Body of pancreas (tissue), 4 donors: ENCODE measurements around the gene CCR7. TPM values are rescaled to one million over a fixed set of nuclear protein-coding genes. Genes with fewer than 3 reads are reported as not detected.

Source experiments
- ATAC-seq: fragments of 150-250 bp; one replicate; pipeline ENCODE4 v1.9.1; 2016
- DNase-seq, 4 donors: peaks; one replicate each; pipeline ENCODE4 v3.0.0-alpha.2; 2019
- H3K27ac ChIP-seq, 4 donors: fragments of 200-600 bp; sonication (generic); 1 replicate in 3 of 4; 2 replicates in 1 of 4; pipeline versions ENCODE4 v1.5.1 to v1.6.1; 2016 to 2019; ENCODE audit warnings: mild to moderate bottlenecking in 1 of 4, mixed read lengths in 1 of 4, moderate library complexity in 1 of 4
- H3K27me3 ChIP-seq, 2 donors: fragments of 200-600 bp; sonication (generic); one replicate each; pipeline ENCODE4 v1.6.0; 2016; ENCODE audit warnings: mild to moderate bottlenecking in 1 of 2
- H3K36me3 ChIP-seq, 2 donors: fragments of 200-600 bp; sonication (generic); replicated peaks in 1 of 2; 2 replicates each; pipeline ENCODE4 v1.5.1; 2016; ENCODE audit warnings: low read depth in 2 of 2; ENCODE audit not compliant: insufficient read depth in 1 of 2
- H3K4me1 ChIP-seq: fragments of 200-600 bp; sonication (generic); one replicate; pipeline ENCODE4 v1.6.0; 2016
- H3K4me3 ChIP-seq, 2 donors: fragments of 200-600 bp; sonication (generic); 1 replicate in 1 of 2; 2 replicates in 1 of 2; pipeline ENCODE4 v1.5.1; 2016 to 2019
- H3K9me3 ChIP-seq, 3 donors: fragments of 200-600 bp; sonication (generic); 1 replicate in 2 of 3; 2 replicates in 1 of 3; pipeline ENCODE4 v1.5.1; 2016
- POLR2A ChIP-seq, 3 donors: fragments of 450-650 bp; IDR thresholded peaks; one replicate each; pipeline ENCODE4 v1.6.1; 2016; ENCODE audit warnings: antibody characterized with exemption in 3 of 3, mild to moderate bottlenecking in 2 of 3
- WGBS, 2 donors: methylation state at CpG; one replicate each; pipeline ENCODE4 v1.1.5; 2017; 5-methylcytosine and 5-hydroxymethylcytosine counted together
- intact Hi-C: fragments of 100-400 bp; cut with DNase I; formaldehyde crosslinking; loops from one replicate; pipeline ENCODE4 v1.15.1; 2023
- total RNA-seq, 2 donors: library from RNA; depleted of rRNA; stranded (reverse); fragments of >200 nt; gene quantifications; one replicate each; pipeline ENCODE4 v1.1.0, GENCODE V29; 2016
- TF ChIP-seq, protein P1 (sequence below), 7 experiments: fragments of 450-650 bp in 4 of 7; fragments of 200-600 bp in 3 of 7; sonication (generic) in 3 of 7; IDR thresholded peaks; one replicate each; pipeline ENCODE4 v1.5.1; 2016 to 2019; ENCODE audit warnings: antibody characterized with exemption in 7 of 7

The CCR7 gene
- total RNA-seq, 2 donors from 2014 or later: 0.26 TPM; not detected in 1

DNA sequence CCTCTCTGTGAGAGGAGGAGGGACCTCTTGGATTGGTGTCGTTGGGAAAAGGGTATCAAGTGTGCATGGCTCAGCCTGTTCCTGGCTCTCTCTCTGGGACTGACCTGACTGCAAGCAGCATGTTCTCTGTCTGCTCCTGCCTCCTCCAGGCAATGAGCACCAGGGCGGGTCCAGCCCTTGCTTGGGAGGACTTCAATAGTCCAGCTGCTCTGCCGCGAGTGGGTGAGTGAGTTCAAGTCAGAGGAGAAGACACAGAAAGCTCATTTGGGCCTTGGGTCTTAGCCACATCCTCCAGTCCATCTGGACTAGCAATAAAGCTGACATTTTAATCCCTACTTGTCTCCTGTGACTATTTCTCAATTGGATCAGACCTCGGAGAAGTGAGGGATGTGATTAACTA lies 38.6 kb downstream of the CCR7 start:
- intact Hi-C loops: loop anchor here (5.0 kb wide), 1 partner anchor 164 kb away; the partner anchor contains the start of gene GJD3
- Histone ChIP-seq H3K27ac (no peak overlapping the region), H3K36me3 (no peaks in the 10 kb centered on the region), H3K4me3 (no peak overlapping the region), H3K9me3 (no peaks in the 10 kb centered on the region), H3K4me1 (no peaks in the 10 kb centered on the region), H3K27me3 (no peaks in the 10 kb centered on the region)
- ATAC-seq (peak; percentile 52), DNase-seq (peak in 1 of 4 donors; percentile 44)
- TF ChIP-seq, protein P1, sequence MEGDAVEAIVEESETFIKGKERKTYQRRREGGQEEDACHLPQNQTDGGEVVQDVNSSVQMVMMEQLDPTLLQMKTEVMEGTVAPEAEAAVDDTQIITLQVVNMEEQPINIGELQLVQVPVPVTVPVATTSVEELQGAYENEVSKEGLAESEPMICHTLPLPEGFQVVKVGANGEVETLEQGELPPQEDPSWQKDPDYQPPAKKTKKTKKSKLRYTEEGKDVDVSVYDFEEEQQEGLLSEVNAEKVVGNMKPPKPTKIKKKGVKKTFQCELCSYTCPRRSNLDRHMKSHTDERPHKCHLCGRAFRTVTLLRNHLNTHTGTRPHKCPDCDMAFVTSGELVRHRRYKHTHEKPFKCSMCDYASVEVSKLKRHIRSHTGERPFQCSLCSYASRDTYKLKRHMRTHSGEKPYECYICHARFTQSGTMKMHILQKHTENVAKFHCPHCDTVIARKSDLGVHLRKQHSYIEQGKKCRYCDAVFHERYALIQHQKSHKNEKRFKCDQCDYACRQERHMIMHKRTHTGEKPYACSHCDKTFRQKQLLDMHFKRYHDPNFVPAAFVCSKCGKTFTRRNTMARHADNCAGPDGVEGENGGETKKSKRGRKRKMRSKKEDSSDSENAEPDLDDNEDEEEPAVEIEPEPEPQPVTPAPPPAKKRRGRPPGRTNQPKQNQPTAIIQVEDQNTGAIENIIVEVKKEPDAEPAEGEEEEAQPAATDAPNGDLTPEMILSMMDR (IDR thresholded peaks at IDR 0.05): no peak
- TF ChIP-seq POLR2A (IDR thresholded peaks at IDR 0.05): no peak
- 51 to 53% methylated on average over 2 to 5 of the region's 5 CpGs for WGBS, 2 donors

DNA sequence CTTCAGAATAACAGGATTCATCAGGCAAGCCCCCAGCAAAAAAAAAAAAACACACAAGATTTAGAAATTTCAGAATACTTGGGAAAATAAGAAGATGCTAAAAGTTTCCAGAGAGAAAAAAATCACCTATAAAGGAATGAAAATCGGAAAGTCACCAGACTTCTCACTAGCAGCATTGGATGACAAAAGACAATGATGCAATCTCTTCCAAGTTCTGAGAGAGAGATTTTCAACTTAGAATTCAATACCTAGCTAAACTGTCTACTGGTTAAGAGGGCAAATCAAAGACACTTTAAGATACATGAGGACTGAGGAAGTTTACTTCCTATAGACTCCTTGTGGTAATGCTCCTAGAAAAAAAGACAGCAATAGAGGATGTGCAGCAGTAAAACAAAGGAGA lies 40.0 kb downstream of the CCR7 start:
- Histone ChIP-seq H3K4me1 (no peaks in the 10 kb centered on the region), H3K27me3 (no peaks in the 10 kb centered on the region), H3K4me3 (no peak overlapping the region), H3K36me3 (no peaks in the 10 kb centered on the region), H3K9me3 (no peaks in the 10 kb centered on the region), H3K27ac (no peak overlapping the region)
- 89 to 91% methylated on average over 1 of the region's 1 CpG for WGBS, 2 donors
- ATAC-seq (no peak), DNase-seq (no peak)
- intact Hi-C loops: loop anchor here (5.0 kb wide), 1 partner anchor 163 kb away; the partner anchor contains the start of gene GJD3
- TF ChIP-seq, protein P1 (IDR thresholded peaks at IDR 0.05): no peak
- no peak for TF ChIP-seq POLR2A (IDR thresholded peaks at IDR 0.05)

DNA sequence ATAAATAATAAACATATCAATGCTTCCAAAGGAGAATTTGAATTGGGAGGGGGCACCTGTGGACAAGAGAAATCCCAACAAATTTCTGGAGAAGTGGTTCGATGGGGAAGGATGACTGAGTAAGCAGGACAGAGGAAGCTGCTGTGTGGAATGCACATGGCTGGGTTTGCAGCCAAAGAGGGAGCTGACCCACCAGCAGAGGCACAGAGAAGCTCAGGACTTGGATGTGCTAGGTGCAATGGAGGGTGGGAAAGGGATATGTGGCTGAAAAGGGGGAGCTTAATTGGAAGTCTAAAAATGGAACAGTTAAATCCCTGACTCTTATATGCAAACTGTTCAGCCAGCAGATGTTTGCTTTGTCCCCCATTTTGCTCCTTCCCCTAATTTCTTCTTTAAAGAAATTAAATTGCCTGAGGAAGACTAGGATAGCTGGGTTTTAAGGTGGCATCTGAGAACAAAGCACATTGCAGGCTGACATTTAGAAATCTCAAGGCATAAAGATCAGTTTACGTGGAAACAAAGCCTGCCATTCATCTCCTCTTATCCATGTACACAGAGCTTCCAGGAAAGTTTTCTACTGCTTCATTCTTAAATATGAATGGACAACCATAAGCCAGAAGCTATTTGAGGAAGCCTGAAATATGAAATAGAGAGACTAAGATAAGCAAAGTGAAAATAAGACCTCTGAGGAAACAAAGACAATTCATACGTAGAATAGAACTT lies 40.9 kb downstream of the CCR7 start:
- Histone ChIP-seq H3K4me3 (no peak overlapping the region), H3K27me3 (no peaks in the 10 kb centered on the region), H3K9me3 (no peaks in the 10 kb centered on the region), H3K27ac (no peak overlapping the region), H3K4me1 (no peaks in the 10 kb centered on the region), H3K36me3 (no peaks in the 10 kb centered on the region)
- TF ChIP-seq POLR2A (IDR thresholded peaks at IDR 0.05): no peak
- TF ChIP-seq, protein P1 (IDR thresholded peaks at IDR 0.05): no peak
- ATAC-seq (no peak), DNase-seq (no peak)
- intact Hi-C loops: no loop called here
- 56 to 61% methylated on average over 3 of the region's 3 CpGs for WGBS, 2 donors

DNA sequence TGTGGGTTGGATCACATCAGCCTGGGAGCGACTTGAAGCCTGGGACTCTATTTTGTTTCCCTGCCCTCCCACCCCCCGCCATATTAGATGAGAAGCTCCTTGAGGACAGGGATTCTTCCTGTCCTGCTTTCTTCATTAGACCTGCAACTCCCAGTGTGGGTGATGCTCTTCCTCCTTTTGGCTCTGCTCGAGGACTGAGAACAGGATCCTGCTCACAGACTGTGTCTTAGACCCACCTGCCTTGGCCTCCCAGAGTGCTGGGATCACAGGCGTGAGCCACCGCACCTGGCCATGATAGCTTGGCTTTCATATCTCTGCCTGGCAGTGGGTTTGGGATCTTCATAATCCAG lies 42.3 kb downstream of the CCR7 start:
- TF ChIP-seq, protein P1 (IDR thresholded peaks at IDR 0.05): no peak
- no peak for TF ChIP-seq POLR2A (IDR thresholded peaks at IDR 0.05)
- Histone ChIP-seq H3K4me3 (no peak overlapping the region), H3K27me3 (no peaks in the 10 kb centered on the region), H3K36me3 (no peaks in the 10 kb centered on the region), H3K27ac (no peak overlapping the region), H3K9me3 (no peaks in the 10 kb centered on the region), H3K4me1 (no peaks in the 10 kb centered on the region)
- no peak for ATAC-seq
- no peak for DNase-seq
- intact Hi-C loops: no loop called here
- WGBS, 2 donors: 86 to 87% methylated on average over 2 to 3 of the region's 5 CpGs
